ENCODE measurements around the gene MYH9. TPM values are rescaled to one million over a fixed set of nuclear protein-coding genes. Genes with fewer than 3 reads are reported as not detected.
A peak's percentile ranks its signal among the peaks of the same experiment; 100 is the strongest.

The MYH9 gene
- total RNA-seq, 4 donors from 2014 or later, result 228 to 375 (median 275) TPM

- H3K4me1 ChIP-seq, result no peaks in the 10 kb centered on the region
- no peak for TF ChIP-seq CTCF (IDR thresholded peaks at IDR 0.05)
- TF ChIP-seq POLR2A (IDR thresholded peaks at IDR 0.05), result no peak
- H3K9me3 ChIP-seq, result no peaks in the 10 kb centered on the region
- no peak overlapping the region for H3K27ac ChIP-seq
- 75 to 80% methylated on average over 8 to 10 of the region's 10 CpGs for WGBS, 2 donors
- H3K27me3 ChIP-seq, result no peaks in the 10 kb centered on the region
- no peak for DNase-seq
- no peak overlapping the region for H3K4me3 ChIP-seq (replicated peaks in 1 of 3)
- H3K36me3 ChIP-seq, result peaks cover 91 to 96% of the 10 kb centered on the region in 2 donors
- intact Hi-C loops (cut with DNase I), result no loop called here
These were observed 83.3 kb downstream of the MYH9 start for GRCh38 chr22:36304429-36304828.

GRCh38 chr22:36303874-36304273, 83.9 kb downstream of the MYH9 start:
- no peaks in the 10 kb centered on the region for H3K27me3 ChIP-seq
- intact Hi-C loops (cut with DNase I), result no loop called here
- H3K9me3 ChIP-seq, result no peaks in the 10 kb centered on the region
- TF ChIP-seq POLR2A (IDR thresholded peaks at IDR 0.05) (no peak), CTCF (IDR thresholded peaks at IDR 0.05) (no peak)
- no peak overlapping the region for H3K27ac ChIP-seq
- no peaks in the 10 kb centered on the region for H3K4me1 ChIP-seq
- 80 to 89% methylated on average over 11 to 12 of the region's 13 CpGs for WGBS, 2 donors
- H3K4me3 ChIP-seq (replicated peaks in 1 of 3), result no peak overlapping the region
- peaks cover 91 to 96% of the 10 kb centered on the region in 2 donors for H3K36me3 ChIP-seq
- no peak for DNase-seq

GRCh38 chr22:36303115-36303467, 84.7 kb downstream of the MYH9 start:
- Histone ChIP-seq H3K9me3 (no peaks in the 10 kb centered on the region), H3K27me3 (no peaks in the 10 kb centered on the region), H3K4me1 (no peaks in the 10 kb centered on the region), H3K36me3 (peaks cover 92 to 97% of the 10 kb centered on the region in 2 donors), H3K4me3 (replicated peaks in 1 of 3) (no peak overlapping the region), H3K27ac (no peak overlapping the region)
- TF ChIP-seq POLR2A (IDR thresholded peaks at IDR 0.05) (no peak), CTCF (IDR thresholded peaks at IDR 0.05) (no peak)
- WGBS, 2 donors, result 84 to 90% methylated on average over 4 to 9 of the region's 9 CpGs
- intact Hi-C loops (cut with DNase I), result no loop called here
- DNase-seq, result no peak

- WGBS, 2 donors, result 94 to 95% methylated on average over 11 to 16 of the region's 17 CpGs
- Histone ChIP-seq H3K36me3 (peaks cover 97 to 99% of the 10 kb centered on the region in 2 donors), H3K4me1 (no peaks in the 10 kb centered on the region), H3K9me3 (no peaks in the 10 kb centered on the region), H3K4me3 (replicated peaks in 1 of 3) (no peak overlapping the region), H3K27me3 (no peaks in the 10 kb centered on the region), H3K27ac (peak overlapping the region in 1 of 3 donors; percentile 8)
- intact Hi-C loops (cut with DNase I), result no loop called here
- DNase-seq, result no peak
- TF ChIP-seq POLR2A (IDR thresholded peaks at IDR 0.05) (no peak), CTCF (IDR thresholded peaks at IDR 0.05) (no peak)
These were observed 85.2 kb downstream of the MYH9 start for GRCh38 chr22:36302439-36303114.

- Histone ChIP-seq H3K27me3 (no peaks in the 10 kb centered on the region), H3K27ac (peak overlapping the region in 1 of 3 donors; percentile 8), H3K9me3 (no peaks in the 10 kb centered on the region), H3K4me3 (replicated peaks in 1 of 3) (no peak overlapping the region), H3K36me3 (peaks cover 97 to 99% of the 10 kb centered on the region in 2 donors), H3K4me1 (no peaks in the 10 kb centered on the region)
- 91 to 92% methylated on average over 8 of the region's 8 CpGs for WGBS, 2 donors
- no peak for DNase-seq
- TF ChIP-seq POLR2A (IDR thresholded peaks at IDR 0.05), result no peak
- TF ChIP-seq CTCF (IDR thresholded peaks at IDR 0.05), result no peak
- intact Hi-C loops (cut with DNase I), result loop anchor here (2.0 kb wide), 1 partner anchor 169 kb away; no protein-coding TSS in a partner anchor
These were observed 85.9 kb downstream of the MYH9 start for GRCh38 chr22:36301851-36302250.
